Lower leg skin (tissue), 4 donors: ENCODE measurements around the gene CADM1. TPM values are rescaled to one million over a fixed set of nuclear protein-coding genes. Genes with fewer than 3 reads are reported as not detected.

ENCODE experiments used
- DNase-seq, 2 donors: peaks; one replicate each; pipeline ENCODE4 v3.0.0-alpha.2; 2019; ENCODE audit warnings: low spot score in 2 of 2
- H3K4me3 ChIP-seq: fragments of 200-600 bp; sonication (generic); 2 replicates; pipeline ENCODE4 v1.5.1; 2017; ENCODE audit warnings: mild to moderate bottlenecking, low read depth; ENCODE audit not compliant: poor library complexity, severe bottlenecking
- POLR2A ChIP-seq, 2 donors: fragments of 450-650 bp; IDR thresholded peaks; one replicate each; pipeline ENCODE4 v1.6.1; 2016 to 2017; ENCODE audit warnings: antibody characterized with exemption in 2 of 2, mild to moderate bottlenecking in 1 of 2, moderate library complexity in 1 of 2
- WGBS, 2 donors: methylation state at CpG; one replicate each; pipeline ENCODE4 v1.1.5; 2018; 5-methylcytosine and 5-hydroxymethylcytosine counted together
- intact Hi-C: fragments of 100-400 bp; cut with DNase I; formaldehyde crosslinking; loops from one replicate; pipeline ENCODE4 v1.15.0; 2023; ENCODE audit warnings: low total_unique reads
- total RNA-seq, 4 donors: library from RNA; depleted of rRNA; stranded (reverse); fragments of >200 nt; gene quantifications; one replicate each; pipeline ENCODE4 v1.1.0, GENCODE V29; 2016
- TF ChIP-seq, protein P1 (sequence below), 3 donors: fragments of 450-650 bp; IDR thresholded peaks; one replicate each; pipeline ENCODE4 v1.5.1; 2016; ENCODE audit warnings: antibody characterized with exemption in 3 of 3, mild to moderate bottlenecking in 3 of 3, moderate library complexity in 2 of 3

Gene CADM1
- total RNA-seq, 4 donors from 2014 or later = 9.4 to 21.4 (median 11.8) TPM

DNA sequence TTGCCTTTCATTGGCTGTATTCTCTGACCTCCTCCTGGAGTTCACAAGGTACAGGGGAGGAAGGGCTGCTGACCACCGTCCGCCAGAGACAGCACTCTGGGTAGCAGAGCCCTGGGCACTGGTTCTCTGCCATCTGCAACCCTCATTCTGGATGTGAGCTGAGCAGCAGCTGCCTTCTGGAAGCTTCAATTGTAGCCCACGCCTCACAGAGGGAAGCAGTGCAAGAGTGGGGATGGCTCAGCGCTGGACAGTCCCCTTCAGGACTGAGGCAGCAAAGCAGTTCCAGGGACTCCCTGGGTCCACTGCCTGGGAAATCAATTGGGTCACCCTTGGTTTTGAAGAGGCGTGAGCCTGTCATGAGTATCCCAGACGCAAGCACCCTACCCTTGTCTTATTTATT lies 346.2 kb downstream of the CADM1 start:
- TF ChIP-seq, protein P1, sequence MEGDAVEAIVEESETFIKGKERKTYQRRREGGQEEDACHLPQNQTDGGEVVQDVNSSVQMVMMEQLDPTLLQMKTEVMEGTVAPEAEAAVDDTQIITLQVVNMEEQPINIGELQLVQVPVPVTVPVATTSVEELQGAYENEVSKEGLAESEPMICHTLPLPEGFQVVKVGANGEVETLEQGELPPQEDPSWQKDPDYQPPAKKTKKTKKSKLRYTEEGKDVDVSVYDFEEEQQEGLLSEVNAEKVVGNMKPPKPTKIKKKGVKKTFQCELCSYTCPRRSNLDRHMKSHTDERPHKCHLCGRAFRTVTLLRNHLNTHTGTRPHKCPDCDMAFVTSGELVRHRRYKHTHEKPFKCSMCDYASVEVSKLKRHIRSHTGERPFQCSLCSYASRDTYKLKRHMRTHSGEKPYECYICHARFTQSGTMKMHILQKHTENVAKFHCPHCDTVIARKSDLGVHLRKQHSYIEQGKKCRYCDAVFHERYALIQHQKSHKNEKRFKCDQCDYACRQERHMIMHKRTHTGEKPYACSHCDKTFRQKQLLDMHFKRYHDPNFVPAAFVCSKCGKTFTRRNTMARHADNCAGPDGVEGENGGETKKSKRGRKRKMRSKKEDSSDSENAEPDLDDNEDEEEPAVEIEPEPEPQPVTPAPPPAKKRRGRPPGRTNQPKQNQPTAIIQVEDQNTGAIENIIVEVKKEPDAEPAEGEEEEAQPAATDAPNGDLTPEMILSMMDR (IDR thresholded peaks at IDR 0.05) = no peak
- TF ChIP-seq POLR2A (IDR thresholded peaks at IDR 0.05) = no peak
- WGBS, 2 donors = 78 to 83% methylated on average over 6 of the region's 6 CpGs
- intact Hi-C loops = no loop called here
- no peak overlapping the region for H3K4me3 ChIP-seq
- no peak for DNase-seq

DNA sequence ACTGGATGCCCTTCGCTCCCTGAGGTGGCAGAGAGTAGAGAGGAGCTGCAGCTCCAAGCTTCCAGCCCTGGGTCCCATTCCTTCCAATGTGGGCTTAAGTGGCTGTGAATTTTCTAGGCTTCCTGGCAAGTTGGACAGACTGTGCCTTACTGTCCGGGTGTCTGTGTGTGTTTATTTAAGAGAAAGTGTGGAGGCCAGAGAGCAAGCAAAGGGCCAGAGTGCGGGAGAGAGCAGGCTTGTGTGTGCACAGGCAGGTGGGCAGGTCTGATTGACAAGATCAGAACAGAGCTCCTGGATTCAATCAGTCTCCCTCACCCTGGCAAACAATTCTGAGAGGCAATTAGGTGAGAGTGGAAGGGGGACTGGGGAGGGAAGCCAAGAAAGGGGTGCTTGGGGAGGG lies 347.0 kb downstream of the CADM1 start:
- DNase-seq = no peak
- WGBS, 2 donors = 71 to 84% methylated on average over 3 of the region's 3 CpGs
- TF ChIP-seq, protein P1 (IDR thresholded peaks at IDR 0.05) = no peak
- TF ChIP-seq POLR2A (IDR thresholded peaks at IDR 0.05) = no peak
- intact Hi-C loops = no loop called here
- H3K4me3 ChIP-seq = no peak overlapping the region

DNA sequence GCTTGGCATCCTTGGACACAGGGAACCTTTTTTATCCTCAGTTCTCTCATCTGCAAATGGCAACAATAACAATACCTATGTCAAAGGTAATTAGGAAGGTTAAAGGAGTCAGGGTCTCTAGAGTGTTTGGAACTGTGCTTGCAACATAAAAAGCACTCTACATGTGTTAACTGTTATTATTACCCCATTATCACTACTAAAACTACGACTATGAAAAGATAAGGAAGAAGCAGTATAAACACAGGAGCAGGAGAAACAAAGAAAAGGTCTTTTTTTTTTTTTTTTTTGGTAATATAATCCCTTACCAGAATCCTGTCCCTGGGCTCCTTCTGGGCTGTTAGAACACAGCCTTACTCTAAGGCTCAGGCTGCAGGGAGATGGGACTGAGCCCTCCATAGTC lies 348.2 kb downstream of the CADM1 start:
- DNase-seq = no peak
- WGBS, 2 donors = 50 to 56% methylated on average over 1 of the region's 1 CpG
- no peak for TF ChIP-seq POLR2A (IDR thresholded peaks at IDR 0.05)
- TF ChIP-seq, protein P1 (IDR thresholded peaks at IDR 0.05) = no peak
- intact Hi-C loops = no loop called here
- no peak overlapping the region for H3K4me3 ChIP-seq

DNA sequence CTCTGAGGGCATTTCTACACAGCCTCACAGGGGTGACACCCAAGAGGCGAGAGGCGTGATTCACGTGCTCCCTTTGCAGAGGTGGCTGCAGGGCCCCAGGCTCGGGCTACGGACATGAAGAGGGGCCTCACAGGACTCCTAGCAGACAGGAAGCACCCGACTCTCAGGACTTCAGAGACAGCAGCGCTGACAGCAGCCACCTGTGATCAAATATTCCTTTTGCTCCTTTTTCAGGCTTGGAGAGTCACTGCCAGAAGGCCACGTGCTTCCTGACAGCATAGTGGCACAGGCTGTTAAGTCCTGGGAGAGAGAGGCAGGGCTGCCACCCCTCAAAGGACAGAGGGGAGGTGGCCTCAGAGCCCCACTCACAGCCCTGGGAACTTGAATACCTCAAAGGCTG lies 348.9 kb downstream of the CADM1 start:
- no peak for DNase-seq
- WGBS, 2 donors = 62 to 75% methylated on average over 8 of the region's 8 CpGs
- TF ChIP-seq, protein P1 (IDR thresholded peaks at IDR 0.05) = no peak
- TF ChIP-seq POLR2A (IDR thresholded peaks at IDR 0.05) = no peak
- no peak overlapping the region for H3K4me3 ChIP-seq
- intact Hi-C loops = no loop called here

DNA sequence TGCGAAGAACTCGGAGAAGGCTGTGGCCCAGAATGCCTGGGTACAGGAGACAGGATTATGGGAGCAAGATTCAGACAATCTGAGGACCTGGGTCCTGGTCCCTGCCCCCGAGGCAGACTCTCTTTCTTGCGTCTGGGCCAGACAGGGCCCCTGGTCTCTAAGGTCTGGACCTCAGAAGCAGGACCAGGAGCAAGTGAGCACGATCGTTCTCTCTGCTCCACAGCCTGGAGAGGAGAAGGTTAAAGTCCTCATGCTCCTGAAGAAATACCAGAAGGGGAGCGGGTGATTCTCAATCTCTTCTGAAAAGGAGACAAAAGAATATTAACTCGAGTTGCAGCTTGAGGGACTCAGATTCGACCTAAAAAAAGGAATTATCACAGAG lies 349.9 kb downstream of the CADM1 start:
- intact Hi-C loops = no loop called here
- no peak overlapping the region for H3K4me3 ChIP-seq
- 75 to 86% methylated on average over 9 of the region's 9 CpGs for WGBS, 2 donors
- no peak for DNase-seq
- TF ChIP-seq POLR2A (IDR thresholded peaks at IDR 0.05) = no peak
- TF ChIP-seq, protein P1 (IDR thresholded peaks at IDR 0.05) = no peak

DNA sequence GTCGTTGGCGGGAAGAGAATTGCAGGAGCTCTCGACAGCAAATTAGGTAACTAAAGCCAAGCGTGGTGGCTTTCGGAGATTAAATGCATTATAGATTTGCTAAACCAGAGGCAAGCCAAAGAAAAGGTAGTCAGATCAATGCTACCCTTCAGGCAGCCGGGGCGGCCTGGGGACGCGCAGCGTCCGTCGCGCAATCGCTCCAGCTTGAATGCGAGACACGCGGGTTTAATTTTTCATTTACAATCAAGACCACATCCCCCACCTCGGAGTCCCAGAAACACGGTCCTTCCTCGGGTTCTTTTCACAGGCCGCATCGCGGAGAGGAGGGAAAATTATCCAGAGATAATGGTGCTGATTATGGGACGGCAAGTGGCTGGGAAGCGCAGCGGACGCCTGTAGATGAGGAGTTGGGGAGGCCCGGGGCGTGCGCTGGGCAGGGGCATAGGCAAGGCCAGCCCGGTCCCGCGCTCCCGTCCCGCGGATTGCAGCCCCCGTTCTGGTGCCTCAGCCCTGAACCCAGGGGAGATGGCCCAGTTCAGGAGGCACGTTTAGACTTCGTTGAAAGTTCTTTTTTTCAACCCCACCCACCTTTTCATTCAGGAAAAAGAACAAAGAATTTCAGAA lies 350.4 kb downstream of the CADM1 start:
- TF ChIP-seq POLR2A (IDR thresholded peaks at IDR 0.05) = no peak
- TF ChIP-seq, protein P1 (IDR thresholded peaks at IDR 0.05) = no peak
- no peak for DNase-seq
- WGBS, 2 donors = 92 to 95% methylated on average over 39 of the region's 39 CpGs
- H3K4me3 ChIP-seq = no peak overlapping the region
- intact Hi-C loops = no loop called here
